ENCODE data around the gene EMP1.

Gene EMP1

GRCh38 chr12:13196130-13196921 lies at the start of gene EMP1:
Gene EMP1 (plus strand): TSS chr12:13196726. CDS start chr12:13211511, 14,785 bp downstream.
- TF ChIP-seq CTCF (IDR thresholded peaks at IDR 0.05): no peak

GRCh38 chr12:13147688-13148484 lies 48.6 kb upstream of the EMP1 start:
- no peak for TF ChIP-seq CTCF (IDR thresholded peaks at IDR 0.05)

- no peak for TF ChIP-seq CTCF (IDR thresholded peaks at IDR 0.05)
Observed at GRCh38 chr12:13148485-13148847, 48.1 kb upstream of the EMP1 start.

- TF ChIP-seq CTCF (IDR thresholded peaks at IDR 0.05): no peak
Observed at GRCh38 chr12:13149411-13149810, 47.1 kb upstream of the EMP1 start.

GRCh38 chr12:13152281-13152680 lies 44.2 kb upstream of the EMP1 start:
- no peak for TF ChIP-seq CTCF (IDR thresholded peaks at IDR 0.05)

- no peak for TF ChIP-seq CTCF (IDR thresholded peaks at IDR 0.05)
Observed at GRCh38 chr12:13152756-13153155, 43.8 kb upstream of the EMP1 start.

GRCh38 chr12:13153180-13153579 lies 43.3 kb upstream of the EMP1 start:
- no peak for TF ChIP-seq CTCF (IDR thresholded peaks at IDR 0.05)

All from LNCAP (cell line).